Transverse colon (tissue), 4 donors: Measurements from ENCODE around the gene MPV17L2.

Source experiments
- CTCF ChIP-seq, 5 experiments: fragments of 200-600 bp in 3 of 5; fragments of 450-650 bp in 2 of 5; sonication (generic) in 3 of 5; IDR thresholded peaks; 1 replicate in 2 of 5; 2 replicates in 3 of 5; pipeline ENCODE4 v1.5.1; 2016 to 2017; ENCODE audit warnings: antibody characterized with exemption in 5 of 5, inconsistent platforms in 3 of 5, mild to moderate bottlenecking in 2 of 5, moderate library complexity in 1 of 5
- EP300 ChIP-seq: sonication (generic); formaldehyde crosslinking; IDR thresholded peaks from one replicate; pipeline ENCODE4 v1.6.1; 2017; ENCODE audit warnings: antibody characterized with exemption, low read depth
- POLR2A ChIP-seq: fragments of 450-650 bp; IDR thresholded peaks from one replicate; pipeline ENCODE4 v1.6.1; 2016; ENCODE audit warnings: antibody characterized with exemption, mild to moderate bottlenecking, moderate library complexity
- POLR2AphosphoS5 ChIP-seq, 3 donors: sonication (generic); formaldehyde crosslinking; IDR thresholded peaks; one replicate each; pipeline ENCODE4 v1.6.1; 2016; ENCODE audit warnings: antibody characterized with exemption in 3 of 3

GRCh38 chr19:18159810-18160209, 33.2 kb upstream of the MPV17L2 start:
- TF ChIP-seq CTCF (IDR thresholded peaks at IDR 0.05) (no peak), POLR2A (no peak), POLR2AphosphoS5 (IDR thresholded peaks at IDR 0.05) (no peak), EP300 (no peak)
